GM21423 (cell line): ENCODE measurements around the gene SMARCC1.
"Not testable (repeated sequence)": the region's sequence is repeated elsewhere in the genome, so short reads cannot be mapped to it uniquely, and the experiment has no call there.

Experiments
- ATAC-seq: cut with Tn5 transposase; IDR thresholded peaks from one replicate; pipeline ENCODE4 v1.9.1; 2021; ENCODE audit warnings: mild to moderate bottlenecking, moderate library complexity; ENCODE audit not compliant: unreplicated experiment

SMARCC1 gene

DNA sequence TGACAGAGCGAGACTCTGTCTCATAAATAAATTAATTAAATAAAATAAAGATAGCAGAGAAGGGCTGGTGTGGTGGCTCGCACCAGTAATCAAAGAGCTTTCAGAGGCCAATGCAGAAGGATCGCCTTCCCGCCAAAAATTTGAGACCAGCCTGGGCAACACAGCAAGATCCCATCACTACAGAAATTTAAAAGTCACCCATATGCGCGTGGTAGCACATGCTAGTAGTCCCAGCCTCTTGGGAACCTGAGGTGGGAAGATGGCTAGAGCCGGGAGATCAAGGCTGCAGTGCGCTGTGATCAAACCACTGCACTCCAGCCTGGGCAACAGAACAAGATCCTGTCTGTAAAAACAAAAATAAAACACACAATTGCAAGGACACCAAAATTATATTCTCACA, 9.6 kb downstream of the SMARCC1 start:
- no peak for ATAC-seq

DNA sequence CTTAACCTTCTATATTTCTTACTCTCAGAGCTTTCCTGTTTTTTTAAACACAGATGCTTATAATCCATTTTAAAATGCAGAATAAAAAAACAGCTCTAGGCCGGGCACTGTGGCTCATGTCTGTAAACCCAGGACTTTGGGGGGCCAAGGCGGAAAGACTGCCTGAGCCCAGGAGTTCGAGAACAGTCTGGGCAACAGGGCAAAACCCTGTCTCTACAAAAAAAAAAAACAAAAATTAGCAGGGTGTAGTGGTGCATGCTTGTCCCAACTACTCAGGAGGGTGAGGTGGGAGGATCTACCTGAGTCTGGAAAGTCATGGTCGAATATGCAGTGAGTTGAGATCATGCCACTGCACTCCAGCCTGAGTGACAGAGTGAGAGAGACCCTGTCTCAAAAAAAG, 15.5 kb downstream of the SMARCC1 start:
- no peak for ATAC-seq

DNA sequence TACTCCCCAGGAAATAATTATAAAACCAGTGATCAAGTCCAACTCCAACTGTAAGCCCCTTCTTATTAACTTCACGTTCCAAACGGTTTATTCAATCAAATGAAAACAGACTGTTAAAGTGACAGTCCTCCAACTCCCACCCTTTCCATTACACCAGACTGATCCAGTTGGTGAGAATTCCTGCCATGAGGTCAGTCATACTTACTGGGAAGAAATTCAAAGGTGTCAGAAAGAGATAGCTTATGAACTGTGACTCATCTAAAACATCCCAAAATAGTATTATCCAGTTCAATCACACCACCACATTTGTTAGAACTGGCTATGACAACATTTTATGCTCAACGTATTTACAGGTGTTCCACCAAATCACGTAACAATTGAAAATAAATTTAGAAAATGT, 19.5 kb downstream of the SMARCC1 start:
- ATAC-seq = no peak

DNA sequence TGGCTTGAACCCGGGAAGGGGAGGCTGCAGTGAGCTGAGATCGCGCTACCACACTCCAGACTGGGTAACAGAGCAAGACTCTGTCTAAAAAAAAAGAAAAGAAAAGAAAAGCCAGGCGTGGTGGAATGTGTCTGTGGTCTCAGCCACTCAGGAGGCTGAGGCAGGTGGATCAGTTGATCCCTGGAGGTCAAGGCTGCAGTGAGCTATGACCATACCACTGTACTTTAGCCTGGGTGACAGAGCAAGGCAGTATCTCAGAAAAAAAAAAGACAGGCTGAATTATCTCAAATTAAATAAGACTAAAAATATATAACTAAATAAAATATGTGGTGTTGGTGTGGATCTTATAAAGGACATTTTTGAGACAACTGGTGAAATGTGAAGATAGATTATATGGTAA, 20.6 kb downstream of the SMARCC1 start:
- ATAC-seq = no peak

DNA sequence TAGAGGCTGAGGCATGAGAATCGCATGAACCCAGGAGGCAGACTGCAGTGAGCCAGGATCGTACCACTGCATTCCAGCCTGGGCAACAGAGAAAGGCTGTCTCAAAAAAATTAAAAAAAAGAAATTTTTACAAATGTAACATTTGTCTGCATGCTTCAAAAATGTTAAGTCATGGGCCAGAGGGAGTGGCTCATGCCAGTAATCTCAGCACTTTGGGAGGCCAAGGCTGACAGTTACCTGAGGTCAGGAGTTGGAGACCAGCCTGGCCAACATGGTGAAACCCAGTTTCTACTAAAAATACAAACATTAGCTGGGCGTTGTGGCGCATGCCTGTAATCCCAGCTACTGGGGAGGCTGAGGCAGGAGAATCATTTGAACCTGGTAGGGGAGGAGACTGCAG, 21.5 kb downstream of the SMARCC1 start:
- not testable (repeated sequence) for ATAC-seq

DNA sequence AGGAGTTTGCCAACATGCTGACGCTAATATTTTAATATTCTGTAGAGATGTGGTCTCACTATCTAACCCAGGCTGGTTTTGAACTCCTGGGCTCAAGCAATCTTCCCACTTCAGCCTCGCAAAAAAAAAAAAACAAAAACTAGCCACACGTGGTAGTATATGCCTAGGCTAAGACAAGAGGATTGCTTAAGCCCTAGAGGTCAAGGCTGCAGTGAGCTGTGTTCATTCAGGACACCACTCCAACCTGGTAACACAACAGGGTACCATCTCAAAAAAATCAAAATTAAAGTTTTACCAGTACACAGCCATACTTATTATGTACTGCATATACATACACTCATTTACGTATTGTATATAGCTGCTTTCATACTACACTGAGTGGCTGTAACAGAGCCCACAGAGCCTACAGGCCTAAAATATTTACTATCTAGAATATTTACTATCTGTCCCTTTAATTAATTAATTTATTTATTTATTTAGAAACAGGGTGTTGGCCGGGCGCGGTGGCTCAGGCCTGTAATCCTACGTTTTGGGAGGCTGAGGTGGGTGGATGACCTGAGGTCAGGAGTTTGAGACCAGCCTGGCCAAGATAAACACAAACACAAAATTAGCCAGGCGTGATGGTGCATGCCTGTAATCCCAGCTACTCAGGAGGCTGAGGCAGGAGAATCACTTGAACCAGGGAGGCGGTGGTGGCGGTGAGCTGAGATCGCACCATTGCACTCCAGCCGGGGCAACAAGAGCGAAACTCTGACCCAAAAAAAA, 23.2 kb downstream of the SMARCC1 start:
- no peak for ATAC-seq

DNA sequence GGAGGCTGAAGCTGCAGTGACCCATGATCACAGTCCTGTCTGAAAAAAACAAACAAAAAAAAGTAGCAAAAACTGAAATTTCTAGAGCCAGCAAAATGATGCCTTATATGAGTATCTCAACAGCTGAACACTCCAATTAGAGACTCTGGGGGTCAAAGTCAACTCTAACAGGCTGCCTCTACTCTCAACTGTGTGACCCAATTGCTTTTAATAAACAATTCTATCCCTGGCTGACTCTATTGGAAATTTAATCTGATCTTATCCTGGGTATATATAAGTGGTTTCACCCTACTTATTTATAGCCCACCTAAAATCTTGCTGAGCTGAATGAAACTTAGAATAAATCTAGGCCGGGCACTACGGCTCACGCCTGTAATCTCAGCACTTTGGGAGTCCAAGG, 29.0 kb downstream of the SMARCC1 start:
- ATAC-seq = no peak

DNA sequence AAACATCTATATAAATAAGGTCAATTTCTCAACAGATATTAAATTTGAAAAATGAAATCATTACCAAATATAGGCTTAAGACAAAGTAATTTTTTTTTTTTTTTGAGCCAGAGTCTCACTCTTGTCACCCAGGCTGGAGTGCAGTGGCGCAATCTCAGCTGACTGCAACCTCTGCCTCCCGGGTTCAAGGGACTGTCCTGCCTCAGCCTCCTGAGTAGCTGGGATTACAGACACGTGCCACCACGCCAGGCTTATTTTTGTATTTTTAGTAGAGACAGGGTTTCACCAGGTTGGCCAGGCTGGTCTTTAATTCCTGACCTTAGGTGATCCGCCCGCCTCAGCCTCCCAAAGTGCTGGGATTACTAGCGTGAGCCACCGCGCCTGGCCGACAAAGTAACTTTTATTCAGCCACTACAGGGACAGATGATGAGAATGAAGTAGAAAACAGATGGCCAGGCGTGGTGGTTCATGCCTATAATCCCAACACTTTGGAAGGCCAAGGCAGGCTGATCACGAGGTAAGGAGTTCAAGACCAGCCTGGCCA, 30.8 kb downstream of the SMARCC1 start:
- ATAC-seq = not testable (repeated sequence)

DNA sequence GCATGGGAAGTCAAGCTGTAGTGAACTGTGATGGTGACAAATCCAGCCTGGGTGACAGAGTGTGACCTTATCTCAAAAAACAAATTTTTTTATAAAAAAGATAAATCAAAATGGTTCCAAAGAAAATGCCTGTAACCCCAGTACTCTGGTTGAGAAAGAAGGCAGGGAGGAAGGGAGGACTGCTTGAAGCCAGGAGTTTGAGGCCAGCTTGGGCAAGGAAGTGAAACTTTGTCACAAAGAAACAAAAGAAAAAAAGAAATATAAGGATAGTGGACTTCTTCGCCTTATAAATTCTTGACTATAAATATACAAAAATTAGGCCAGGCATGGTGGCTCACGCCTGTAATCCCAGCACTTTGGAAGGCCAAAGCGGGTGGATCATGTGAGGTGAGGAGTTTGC, 34.1 kb downstream of the SMARCC1 start:
- ATAC-seq = no peak

DNA sequence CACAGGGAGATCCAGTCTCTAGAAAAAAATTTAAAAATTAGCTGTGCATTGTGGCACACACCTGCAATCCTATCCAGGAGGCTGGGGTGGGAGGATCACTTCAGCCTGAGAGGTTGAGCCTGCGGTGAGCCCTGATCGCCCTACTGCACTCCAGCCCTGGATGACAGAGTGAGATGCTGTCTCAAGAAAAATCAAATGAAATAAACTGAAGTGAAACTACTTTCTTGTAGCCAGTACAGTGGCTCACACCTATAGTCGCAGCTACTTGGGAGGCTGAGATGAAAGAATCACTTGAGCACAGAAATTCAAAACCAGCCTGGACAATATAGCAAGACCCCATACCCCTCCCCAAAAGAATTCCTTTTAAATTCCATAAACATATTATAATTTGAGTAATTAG, 35.4 kb downstream of the SMARCC1 start:
- ATAC-seq = no peak

DNA sequence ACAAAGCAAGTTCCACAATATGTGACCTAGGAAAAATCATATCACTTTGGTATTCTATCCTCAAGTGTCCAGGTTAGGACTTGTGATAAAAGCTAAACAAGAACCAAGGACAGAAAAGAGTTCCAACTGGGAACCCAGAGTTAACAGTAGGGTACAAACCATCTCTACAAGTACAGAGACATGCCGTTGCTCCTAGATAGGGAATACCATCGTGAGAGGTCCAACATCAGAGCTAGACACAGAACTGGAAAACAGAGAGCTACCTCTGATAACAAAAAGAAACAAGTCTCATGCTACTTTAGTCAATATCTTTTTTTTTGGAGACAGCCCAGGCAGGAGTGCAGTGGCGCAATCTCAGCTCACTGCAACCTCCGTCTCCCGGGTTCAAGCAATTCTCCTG, 37.8 kb downstream of the SMARCC1 start:
- no peak for ATAC-seq

DNA sequence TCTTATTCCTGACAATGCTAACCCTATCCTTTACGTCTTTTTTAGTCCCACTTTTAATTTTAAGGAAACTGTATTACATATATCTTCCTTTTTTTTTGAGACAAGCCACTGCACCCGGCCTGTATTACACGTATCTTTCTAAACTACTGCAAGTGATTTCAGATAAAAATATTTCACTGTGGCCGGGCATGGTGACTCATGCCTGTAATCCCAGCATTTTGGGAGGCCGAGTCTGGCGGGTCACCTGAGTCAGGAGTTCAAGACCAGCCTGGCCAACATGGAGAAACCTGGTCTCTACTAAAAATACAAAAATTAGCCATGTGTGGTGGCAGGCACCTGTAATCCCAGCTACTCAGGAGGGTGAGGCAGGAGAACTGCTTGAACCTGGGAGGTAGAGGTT, 38.3 kb downstream of the SMARCC1 start:
- ATAC-seq = not testable (repeated sequence)

DNA sequence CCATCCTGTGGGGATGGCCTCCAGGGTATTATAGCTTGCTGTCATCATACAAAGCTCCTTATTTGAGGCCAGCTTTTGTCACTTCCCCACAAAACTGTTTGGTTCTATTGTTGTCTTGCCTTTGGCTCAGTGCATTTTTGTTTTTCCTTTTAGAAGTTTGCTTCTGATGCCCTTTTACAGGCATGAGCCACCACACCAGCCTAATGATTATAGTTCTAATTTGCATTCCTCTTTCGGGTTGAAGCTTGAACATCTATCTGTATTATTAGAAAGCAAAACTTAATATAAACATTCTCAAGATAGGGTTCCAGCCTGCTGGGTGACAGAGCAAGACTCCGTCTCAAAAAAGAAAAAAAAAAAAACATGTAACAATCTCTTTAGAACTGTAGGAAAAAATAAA, 39.8 kb downstream of the SMARCC1 start:
- ATAC-seq = peak; percentile 55

DNA sequence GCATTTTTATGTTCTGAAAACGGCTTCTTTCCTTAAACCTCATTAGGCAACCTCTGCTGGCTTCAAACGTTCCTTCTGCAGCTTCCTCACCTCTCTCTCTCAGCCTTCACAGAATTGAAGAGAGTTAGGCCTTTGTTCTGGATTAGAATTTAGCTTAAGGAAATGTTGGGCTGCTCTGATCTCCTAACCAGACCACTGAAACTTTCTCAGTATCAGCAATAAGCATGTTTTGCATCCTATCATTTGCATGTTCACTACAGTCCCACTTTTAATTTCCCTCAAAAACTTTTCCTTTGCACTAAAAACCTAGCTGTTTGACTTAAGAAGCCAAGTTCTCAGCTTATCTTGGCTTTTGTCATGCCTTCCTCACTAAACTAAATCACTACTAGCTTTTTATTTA, 49.5 kb downstream of the SMARCC1 start:
- no peak for ATAC-seq

DNA sequence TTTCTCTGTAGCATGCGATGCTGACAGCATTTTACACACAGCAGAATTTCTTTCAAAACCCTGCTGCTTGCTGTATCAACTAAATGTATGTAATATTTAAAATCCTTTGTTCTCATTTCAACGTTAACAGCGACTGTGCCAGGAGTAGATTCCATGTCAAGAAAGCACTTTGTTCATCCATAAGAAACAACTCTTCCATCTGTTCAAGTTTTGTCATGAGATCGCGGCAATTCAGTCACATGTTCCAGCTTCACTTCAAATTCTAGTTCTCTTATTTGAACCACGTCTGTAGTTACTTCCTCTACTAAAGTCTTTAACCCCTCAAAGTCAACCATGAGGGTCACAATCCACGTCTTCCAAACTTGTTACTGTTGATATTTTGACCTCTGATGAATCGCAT, 50.6 kb downstream of the SMARCC1 start:
- no peak for ATAC-seq

DNA sequence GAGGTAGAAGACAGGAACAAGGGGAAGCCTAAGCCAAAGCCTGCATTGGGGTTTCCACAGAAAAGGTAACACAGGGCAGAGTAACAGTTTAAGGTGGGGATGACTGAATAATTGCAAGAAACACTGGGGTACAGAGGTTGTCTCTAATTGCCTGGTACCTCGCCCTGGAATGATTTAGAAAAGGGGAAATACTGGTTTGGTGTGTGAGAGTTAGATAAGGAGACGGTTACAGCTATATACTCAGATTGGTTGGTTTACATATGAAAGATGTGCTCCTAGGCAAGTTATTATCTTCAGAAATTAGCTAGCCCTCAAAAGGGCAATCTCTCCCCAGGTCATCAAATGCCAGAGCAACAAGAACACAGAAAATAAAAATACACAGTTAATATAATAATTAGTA, 58.8 kb downstream of the SMARCC1 start:
- no peak for ATAC-seq

DNA sequence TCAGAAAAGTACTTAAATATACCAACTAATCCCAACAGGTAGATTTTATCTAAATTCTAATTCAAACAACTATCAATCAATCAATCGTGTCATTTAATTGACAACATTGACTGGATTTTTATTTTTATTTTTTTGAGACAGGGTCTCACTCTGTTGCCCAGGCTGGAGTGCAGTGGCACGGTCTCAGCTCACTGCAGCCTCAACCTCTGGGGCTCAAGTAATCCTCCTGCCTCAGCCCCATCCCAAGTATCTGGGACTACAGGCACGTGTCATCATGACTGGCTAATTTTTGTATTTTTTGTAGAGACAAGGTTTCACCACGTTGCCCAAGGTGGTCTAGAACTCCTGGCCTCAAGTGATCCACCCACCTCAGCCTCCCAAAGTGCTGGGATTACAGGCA, 64.2 kb downstream of the SMARCC1 start:
- ATAC-seq = not testable (repeated sequence)

DNA sequence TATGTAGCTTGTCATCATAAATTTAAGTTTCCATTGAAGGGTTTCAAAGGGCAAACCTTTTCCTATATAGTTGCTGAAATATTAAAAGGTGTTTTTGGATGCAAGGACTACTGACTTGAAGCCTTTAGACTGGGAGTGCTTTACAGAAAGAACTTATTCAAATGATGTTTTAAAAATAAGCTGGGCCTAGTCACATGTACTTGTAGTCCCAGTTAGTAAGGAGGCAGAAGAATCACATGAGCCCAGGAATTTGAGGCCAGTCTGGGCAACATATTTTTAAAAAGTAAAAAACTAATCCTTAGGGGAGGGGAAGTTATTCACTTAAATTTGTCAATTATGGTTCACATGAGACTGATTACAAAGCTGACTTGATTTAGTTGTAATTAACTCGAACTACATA, 65.0 kb downstream of the SMARCC1 start:
- no peak for ATAC-seq

DNA sequence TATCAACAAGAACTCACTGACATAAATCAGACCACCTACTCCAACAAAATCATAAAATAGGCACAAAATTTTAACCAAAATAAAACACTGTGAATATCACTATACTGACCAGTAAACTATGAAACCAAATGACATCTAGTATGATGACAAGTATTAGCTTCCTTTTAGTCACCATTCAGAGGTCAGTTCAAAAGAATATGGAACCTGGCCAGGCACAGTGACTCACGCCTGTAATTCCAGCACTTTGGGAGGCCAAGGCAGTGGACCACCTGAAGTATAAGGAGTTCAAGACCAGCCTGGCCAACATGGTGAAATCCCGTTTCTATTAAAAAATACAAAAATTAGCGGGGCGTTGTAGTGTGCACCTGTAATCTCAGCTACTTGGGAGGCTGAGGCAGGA, 65.8 kb downstream of the SMARCC1 start:
- ATAC-seq = no peak

DNA sequence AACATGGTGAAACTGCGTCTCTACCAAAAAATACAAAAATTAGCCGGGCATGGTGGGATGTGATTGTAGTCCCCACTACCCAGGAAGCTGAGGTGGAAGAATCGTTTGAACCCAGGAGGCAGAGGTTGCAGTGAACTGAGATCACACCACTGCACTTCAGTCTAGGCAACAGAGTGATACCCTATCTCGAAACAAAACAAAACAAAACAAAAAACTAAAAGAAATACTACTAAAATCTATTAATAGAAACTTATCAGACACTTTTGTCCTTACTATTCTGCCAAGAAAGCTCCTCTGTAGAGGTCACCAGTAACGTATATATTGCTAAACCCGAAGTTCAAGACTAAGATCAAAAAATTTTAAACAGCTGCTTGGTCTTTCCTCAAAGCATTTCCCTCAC, 67.1 kb downstream of the SMARCC1 start:
- ATAC-seq = no peak

DNA sequence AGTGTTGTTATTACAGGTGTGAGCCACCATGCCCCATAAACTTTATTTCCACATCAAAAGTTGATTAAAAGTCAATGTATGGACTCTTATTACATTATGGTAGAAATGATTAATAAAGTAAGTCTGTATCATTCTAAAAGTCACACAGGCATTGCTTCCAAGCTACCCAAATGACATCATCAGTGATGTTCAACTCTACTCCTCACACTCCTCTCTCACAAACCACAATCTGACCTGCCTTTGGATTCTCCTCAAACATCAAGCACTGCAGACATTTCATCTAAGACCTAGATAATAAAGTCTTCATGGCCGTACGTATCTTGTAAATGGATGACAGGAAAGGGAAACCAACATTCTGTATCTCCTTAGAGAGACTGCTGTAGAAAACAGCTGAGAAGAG, 68.0 kb downstream of the SMARCC1 start:
- no peak for ATAC-seq

DNA sequence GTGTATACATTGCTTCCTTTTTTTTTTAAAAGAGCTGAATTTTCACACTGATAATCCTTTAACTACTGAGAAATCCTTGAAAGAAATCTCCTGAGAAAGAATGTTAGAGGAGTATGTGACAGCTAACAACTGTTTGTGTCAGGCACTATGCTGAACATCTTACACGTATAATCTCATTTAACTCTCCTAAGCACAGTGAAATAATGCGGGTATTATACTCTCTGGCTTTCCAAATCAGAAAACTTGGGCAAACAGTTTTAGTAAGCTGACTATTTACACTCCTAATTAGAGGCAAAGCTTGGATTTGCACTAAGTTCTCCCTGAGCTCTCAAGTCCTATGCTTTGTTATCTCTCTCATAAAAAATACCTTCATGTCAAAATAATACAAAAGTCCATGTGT, 69.3 kb downstream of the SMARCC1 start:
- ATAC-seq = no peak

DNA sequence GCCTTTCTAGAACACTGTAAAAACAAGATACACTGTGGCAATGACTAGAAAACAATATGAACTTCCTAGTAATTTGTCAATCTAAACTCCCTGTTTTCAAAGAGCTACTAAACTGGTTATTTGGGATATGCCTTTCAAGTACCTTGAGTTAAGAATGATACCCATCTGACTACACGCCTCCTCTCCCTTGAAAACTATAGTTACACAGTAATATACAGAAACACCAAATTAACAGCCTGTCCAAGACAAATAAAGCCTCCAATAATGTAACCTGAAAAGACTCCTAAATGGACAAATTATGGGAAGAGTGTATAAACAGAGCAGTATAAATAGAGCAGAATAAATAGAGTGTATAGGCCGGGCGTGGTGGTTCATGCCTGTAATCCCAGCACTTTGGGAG, 70.1 kb downstream of the SMARCC1 start:
- ATAC-seq = no peak
